Cerebellar cortex (tissue), 1 donor: ENCODE data around the gene PAMR1.

Experiments used
- DNase-seq: peaks from one replicate; pipeline ENCODE4 v3.0.0-alpha.2; 2015; ENCODE audit warnings: low spot score

Gene PAMR1

DNA sequence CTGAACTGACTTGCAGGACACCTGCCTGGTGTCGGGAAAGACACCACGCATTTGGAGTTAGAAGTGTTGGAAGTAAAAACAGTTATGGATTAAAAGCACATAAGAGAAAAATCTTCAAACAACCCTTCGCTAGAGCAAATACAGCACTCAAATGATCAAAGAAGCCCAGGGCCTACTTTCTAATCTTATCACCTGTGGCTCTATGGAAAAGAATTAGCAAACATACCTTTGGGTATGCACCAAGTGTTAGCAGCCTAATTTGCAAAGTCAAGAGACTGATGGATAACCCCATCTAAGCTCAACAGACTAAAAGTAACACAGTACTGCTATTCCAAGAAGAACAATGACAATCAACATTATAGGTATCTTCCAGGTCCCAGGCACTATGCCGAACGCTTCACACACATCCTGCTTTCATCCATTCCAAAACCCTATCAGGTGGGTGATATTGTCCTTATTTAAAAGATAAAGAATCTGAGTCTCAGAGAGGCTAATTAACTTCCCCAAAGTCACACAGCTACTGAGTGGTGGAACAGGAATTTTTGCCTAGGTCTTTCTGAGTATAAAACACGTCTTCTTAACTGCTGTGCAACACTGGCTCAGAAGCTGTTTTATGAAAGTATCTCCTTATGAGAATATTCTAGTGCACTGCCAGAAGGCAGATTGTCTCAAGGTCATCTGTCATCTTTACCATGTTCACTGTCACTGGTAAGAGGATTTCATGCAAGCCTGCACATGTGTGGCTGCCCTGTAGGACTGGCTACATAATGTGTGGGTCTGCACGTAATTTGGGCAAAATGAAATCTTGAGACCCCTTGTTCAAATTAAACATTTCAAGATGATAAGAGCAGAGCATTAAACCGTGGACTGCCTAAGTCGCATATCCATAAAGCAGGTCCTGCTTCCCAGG is 122.4 kb downstream of the PAMR1 start:
- no peak for DNase-seq

DNA sequence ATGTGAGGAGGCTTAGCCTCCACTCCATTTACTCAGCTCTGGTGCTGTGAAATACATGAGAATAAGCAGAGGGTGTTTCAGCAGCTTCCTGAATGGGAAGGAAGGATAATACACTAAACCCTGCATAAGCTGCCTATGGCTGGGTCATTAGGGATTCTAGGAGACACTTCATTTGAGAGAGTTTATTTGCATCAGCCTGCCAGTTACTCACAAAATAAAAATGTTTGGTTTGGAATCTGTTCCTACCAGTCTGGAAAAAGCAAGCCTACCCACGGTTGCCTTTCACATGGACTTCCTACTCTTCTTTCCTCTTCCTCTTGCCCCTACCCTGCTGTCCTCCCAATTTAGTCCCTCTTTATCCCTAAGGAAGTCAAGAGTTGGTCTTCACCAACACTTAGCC is 126.5 kb downstream of the PAMR1 start:
- DNase-seq: no peak

DNA sequence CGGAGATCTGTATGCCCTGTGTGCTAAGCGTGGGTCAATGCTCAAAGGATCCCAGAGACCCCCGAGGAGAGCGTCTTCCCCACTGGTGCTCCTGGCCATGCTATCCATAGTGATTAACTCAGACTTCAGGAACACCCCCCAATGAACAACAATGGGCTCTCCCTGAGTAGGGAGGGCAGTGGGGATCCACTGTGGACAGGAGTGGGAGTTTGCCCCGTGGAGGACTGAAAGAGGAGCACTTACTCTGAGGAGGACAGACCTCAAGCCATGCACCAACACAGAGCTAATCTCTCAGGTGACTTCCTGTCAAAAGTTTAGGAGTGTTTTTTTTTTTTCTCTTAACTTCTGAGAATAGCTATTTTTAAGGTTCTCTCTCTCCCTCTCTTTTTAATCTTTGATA is 130.5 kb downstream of the PAMR1 start:
- DNase-seq: no peak

DNA sequence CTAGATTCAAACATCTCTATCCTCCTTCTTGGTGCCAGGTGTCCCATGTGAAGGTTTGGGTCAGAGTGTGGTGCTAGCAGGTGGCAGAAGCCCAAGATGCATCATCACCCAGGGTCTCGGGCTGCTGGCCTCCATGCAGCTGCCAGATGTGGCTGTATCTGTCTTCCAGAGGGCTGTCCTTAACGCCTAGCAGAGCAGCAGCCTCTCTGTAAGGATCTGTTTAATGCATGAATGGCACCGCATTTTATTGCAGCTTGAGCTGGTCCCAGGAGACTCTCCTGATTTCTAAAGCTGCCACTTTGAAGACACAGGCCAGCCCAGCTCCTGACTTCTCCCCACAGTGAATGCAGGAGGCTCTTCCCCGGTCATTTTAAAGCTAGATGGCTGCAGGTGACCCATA is 132.3 kb downstream of the PAMR1 start:
- DNase-seq: no peak

DNA sequence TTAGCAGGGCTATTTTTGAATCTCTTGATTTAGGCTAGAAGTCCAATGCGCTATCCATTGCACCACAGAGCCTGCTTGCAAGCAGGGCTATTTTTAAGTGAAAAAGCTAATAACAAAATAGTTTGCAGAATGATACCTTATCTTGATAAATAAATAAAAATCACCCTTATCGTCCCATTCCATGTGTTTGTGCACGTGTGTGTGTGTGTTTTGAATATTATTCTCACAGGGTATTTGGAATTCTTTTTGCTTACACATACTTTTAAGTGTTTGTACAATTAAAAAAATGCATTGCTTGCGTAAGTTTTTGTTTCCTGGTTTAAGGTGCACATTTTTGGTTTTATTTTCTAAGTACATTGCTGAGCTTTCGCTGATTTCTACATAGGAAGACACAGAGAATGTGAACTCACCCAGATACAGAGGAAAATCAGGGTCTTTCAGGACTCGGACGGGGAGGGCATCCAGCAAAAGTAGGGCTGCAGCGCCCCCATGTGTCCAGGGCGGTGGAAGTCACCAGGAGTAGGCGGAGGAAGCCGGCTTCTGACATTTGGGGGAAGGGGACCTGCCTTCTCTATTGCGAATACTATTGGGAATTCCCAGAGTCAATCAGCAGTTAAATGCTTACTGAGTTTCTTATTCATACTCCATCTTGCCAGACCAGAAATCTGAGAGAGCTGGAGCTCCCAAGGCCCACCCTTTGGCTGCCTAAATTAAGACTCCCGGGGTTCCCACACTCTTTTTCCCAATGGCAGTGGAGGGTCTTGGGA is 133.3 kb downstream of the PAMR1 start:
- peak; percentile 70 for DNase-seq

DNA sequence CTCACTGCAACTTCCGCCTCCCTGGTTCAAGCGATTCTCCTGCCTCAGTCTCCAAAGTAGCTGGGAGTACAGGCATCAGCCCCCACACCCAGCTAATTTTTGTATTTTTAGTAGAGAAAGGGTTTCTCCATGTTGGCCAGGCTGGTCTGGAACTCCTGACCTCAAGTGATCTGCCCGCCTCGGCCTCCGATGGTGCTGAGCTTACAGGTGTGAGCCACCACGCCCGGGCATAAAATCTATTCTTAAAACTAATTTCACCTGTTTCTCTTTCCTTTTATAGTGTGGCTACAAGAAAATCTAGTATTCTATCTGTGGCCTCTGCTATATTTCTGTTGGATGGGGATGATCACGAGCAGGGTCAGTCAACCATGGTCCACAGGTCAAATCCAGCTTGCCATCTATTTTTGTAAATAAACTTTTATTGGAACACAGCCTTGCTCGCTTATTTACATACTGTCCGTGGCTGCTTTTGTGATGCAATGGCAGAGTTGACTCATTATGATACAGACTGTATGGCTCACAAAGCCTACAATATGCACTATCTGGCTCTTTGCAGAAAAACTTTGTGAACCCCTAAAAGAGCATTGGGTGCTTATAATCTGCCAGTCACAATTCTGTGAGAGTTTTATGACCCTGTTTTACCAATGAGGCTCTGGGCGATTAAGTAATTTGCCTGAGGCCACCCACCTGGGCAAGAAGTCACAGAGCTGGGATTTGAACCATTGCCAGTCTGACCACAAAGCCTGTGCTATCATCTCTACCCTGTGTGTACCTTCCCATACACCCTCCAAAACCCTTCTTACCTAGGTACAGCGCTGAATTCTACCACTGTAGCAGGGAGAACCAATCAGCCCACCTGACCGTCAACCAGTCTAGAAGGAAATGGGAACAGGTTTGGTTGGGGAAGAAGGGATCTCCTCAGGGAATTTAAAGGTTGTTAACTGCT is 134.4 kb downstream of the PAMR1 start:
- DNase-seq: no peak

DNA sequence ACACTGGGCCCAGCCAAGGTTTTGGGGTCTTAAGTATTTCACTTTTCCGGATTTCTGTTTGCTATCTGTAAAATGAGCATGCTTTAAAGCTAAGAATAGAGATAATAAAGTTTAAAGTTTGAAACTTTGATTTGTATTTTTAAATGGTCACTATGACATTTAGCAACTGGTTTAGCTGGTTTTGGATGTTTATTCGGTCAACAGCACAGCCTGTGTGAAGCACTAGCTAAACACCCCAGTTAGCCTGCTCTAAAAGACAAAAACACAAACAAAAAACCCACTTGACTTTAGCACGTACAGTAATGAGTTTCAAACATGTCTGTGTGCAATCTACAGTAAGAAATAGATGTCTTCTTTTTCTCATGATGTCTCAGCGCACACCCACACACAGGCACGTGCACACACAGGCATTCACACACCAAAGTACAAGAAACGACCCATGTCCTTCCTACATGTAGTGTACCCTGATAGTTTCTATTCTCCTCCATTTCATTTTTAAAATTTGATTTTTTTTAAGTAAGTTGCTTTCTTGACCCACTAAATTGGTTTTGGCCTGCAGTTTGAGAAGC is 135.4 kb downstream of the PAMR1 start:
- DNase-seq: no peak

DNA sequence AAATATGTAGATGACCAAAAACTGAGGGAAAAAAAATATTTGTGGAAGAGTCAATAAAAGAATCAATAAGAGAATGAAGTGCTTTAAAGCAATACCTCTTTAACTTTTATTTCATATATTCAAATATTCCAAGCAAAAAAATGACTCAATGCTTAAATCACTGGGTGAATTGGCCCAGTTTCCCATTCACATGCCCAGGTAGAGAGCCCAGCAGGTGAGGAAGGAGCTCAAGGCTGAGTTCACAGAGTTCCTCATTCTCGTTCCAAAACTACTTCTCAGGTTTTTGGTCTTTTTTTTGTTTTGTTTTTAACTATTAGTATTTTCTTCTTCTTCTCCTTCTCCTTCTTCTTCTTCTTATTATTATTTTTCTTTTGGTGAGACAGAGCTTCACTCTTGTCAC is 136.3 kb downstream of the PAMR1 start:
- no peak for DNase-seq

DNA sequence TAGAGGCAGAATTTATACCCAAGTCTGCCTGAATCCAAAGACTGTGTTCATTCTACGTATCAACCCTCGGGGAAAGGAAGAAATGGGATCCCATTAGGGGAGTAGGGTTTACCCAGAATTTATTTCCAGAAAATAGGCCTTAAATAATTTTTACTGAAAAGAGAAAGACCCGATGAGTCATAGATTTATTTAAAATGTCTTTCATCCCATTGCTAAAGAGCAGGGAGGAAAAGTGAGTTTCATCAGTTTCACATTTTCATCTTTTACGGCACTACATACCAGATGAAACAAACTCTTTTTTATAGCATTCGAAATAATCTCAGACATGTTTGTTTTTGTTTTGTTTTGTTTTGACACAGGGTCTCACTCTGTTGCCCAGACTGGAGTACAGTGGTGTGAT is 137.4 kb downstream of the PAMR1 start:
- no peak for DNase-seq

DNA sequence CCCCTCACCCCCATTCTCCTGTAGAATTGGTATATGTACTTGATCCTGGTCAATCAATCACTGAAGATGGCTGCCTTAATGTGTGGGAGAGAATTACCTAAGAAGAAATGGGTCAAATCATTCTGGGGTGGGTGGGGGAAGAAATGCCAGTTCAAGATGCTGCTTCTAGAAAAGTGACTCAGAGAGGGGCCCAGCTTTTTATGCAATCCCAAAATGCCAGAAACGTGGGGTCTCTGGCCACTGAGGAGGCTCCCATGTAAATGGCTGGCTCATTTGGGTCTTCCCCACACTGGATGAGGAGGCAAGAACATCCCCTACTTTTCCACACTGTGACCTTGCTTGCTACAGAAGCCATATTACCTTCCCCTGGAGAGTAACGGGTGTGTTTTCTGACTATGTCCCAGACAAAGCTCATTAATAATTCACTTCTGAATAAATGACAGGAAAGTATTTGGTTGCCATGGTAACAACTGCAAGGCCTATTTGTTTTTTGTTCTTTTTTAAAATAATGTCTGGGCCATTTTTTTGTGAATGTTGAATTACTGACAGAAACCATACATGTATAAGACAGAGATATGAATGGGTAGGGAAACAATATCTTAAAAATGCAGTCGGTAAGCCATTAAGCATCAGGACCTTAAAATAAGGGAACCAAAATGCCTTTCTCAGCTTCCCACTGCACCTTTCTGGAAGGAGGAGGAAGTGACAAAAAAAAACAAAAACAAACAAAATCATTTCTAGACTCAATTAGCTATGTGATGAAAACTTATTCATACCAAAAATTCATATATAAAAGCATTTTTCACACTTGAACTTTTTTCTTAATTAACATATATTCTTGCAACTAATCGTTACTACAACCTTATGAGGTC is 138.1 kb downstream of the PAMR1 start:
- DNase-seq: no peak

DNA sequence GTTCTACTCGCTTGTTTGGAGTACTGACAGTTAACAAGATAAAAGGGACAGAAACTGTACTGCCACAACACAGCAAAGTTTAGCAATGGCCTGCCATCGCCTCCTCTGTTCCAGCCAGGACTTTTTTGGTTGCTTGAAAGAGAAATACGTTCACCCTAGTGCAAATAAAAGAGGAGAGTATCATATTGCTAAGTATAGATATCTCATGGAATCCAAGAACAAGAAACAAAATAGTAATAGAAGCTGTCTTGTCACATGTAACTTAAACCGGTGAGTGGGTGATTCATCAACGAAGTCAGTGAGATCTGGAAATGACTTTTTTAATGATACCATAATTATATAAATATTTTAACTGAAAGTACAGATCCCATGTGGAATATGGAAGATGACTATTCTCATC is 141.5 kb downstream of the PAMR1 start:
- no peak for DNase-seq
